Globus pallidus (tissue), 1 donor: Measurements from ENCODE around the gene TIMM13.

ENCODE experiments used
- DNase-seq: peaks from one replicate; pipeline ENCODE4 v3.0.0-alpha.2; 2015; ENCODE audit warnings: low spot score

Gene TIMM13

GRCh38 chr19:2454962-2455850, 27.8 kb upstream of the TIMM13 start:
- DNase-seq = no peak

- no peak for DNase-seq
Measured at GRCh38 chr19:2454199-2454961, 27.0 kb upstream of the TIMM13 start.

- DNase-seq = no peak
Measured at GRCh38 chr19:2453431-2454025, 26.1 kb upstream of the TIMM13 start.

- no peak for DNase-seq
Measured at GRCh38 chr19:2451741-2452140, 24.4 kb upstream of the TIMM13 start.

GRCh38 chr19:2451138-2451537, 23.8 kb upstream of the TIMM13 start:
- no peak for DNase-seq

GRCh38 chr19:2449019-2449418, 21.6 kb upstream of the TIMM13 start:
- DNase-seq = no peak

GRCh38 chr19:2446381-2446780, 19.0 kb upstream of the TIMM13 start:
- DNase-seq = no peak

GRCh38 chr19:2444251-2445002, 17.0 kb upstream of the TIMM13 start:
- DNase-seq = no peak

GRCh38 chr19:2443785-2444182, 16.4 kb upstream of the TIMM13 start:
- no peak for DNase-seq

GRCh38 chr19:2443116-2443784, 15.9 kb upstream of the TIMM13 start:
- no peak for DNase-seq

- no peak for DNase-seq
Measured at GRCh38 chr19:2441096-2441752, 13.8 kb upstream of the TIMM13 start.

- DNase-seq = no peak
Measured at GRCh38 chr19:2440515-2440914, 13.1 kb upstream of the TIMM13 start.

GRCh38 chr19:2438178-2438577, 10.8 kb upstream of the TIMM13 start:
- no peak for DNase-seq

- no peak for DNase-seq
Measured at GRCh38 chr19:2436926-2437325, 9.5 kb upstream of the TIMM13 start.

- DNase-seq = no peak
Measured at GRCh38 chr19:2436384-2436783, 9.0 kb upstream of the TIMM13 start.

GRCh38 chr19:2434721-2435265, 7.4 kb upstream of the TIMM13 start:
- DNase-seq = no peak

GRCh38 chr19:2434267-2434666, 6.9 kb upstream of the TIMM13 start:
- no peak for DNase-seq

GRCh38 chr19:2433854-2434253, 6.5 kb upstream of the TIMM13 start:
- DNase-seq = no peak

- no peak for DNase-seq
Measured at GRCh38 chr19:2432131-2432848, 4.9 kb upstream of the TIMM13 start.
